ENCODE results near the gene PRICKLE1.

The PRICKLE1 gene

GRCh38 chr12:42588524-42589464 lies 752 bp downstream of the PRICKLE1 start:
- DNase-seq (ENCODE audit: low read depth in 2 of 2) = no peak

GRCh38 chr12:42587601-42588523 lies 1.7 kb downstream of the PRICKLE1 start:
- no peak for DNase-seq (ENCODE audit: low read depth in 2 of 2)

- DNase-seq (ENCODE audit: low read depth in 2 of 2) = no peak
Measured at GRCh38 chr12:42586268-42586667, 3.3 kb downstream of the PRICKLE1 start.

GRCh38 chr12:42585841-42586216 lies 3.7 kb downstream of the PRICKLE1 start:
- no peak for DNase-seq (ENCODE audit: low read depth in 2 of 2)

- DNase-seq (ENCODE audit: low read depth in 2 of 2) = no peak
Measured at GRCh38 chr12:42585154-42585840, 4.2 kb downstream of the PRICKLE1 start.

- DNase-seq (ENCODE audit: low read depth in 2 of 2) = no peak
Measured at GRCh38 chr12:42584651-42585111, 4.9 kb downstream of the PRICKLE1 start.

GRCh38 chr12:42583016-42583415 lies 6.5 kb downstream of the PRICKLE1 start:
- no peak for DNase-seq (ENCODE audit: low read depth in 2 of 2)

- no peak for DNase-seq (ENCODE audit: low read depth in 2 of 2)
Measured at GRCh38 chr12:42582498-42582897, 7.0 kb downstream of the PRICKLE1 start.

GRCh38 chr12:42582050-42582449 lies 7.5 kb downstream of the PRICKLE1 start:
- no peak for DNase-seq (ENCODE audit: low read depth in 2 of 2)

- no peak for DNase-seq (ENCODE audit: low read depth in 2 of 2)
Measured at GRCh38 chr12:42576374-42576773, 13.2 kb downstream of the PRICKLE1 start.

GRCh38 chr12:42575717-42576116 lies 13.8 kb downstream of the PRICKLE1 start:
- DNase-seq (ENCODE audit: low read depth in 2 of 2) = no peak

GRCh38 chr12:42574851-42575266 lies 14.7 kb downstream of the PRICKLE1 start:
- no peak for DNase-seq (ENCODE audit: low read depth in 2 of 2)

- no peak for DNase-seq (ENCODE audit: low read depth in 2 of 2)
Measured at GRCh38 chr12:42571327-42572009, 18.1 kb downstream of the PRICKLE1 start.

- DNase-seq (ENCODE audit: low read depth in 2 of 2) = no peak
Measured at GRCh38 chr12:42570076-42570475, 19.5 kb downstream of the PRICKLE1 start.

- no peak for DNase-seq (ENCODE audit: low read depth in 2 of 2)
Measured at GRCh38 chr12:42568952-42569915, 20.3 kb downstream of the PRICKLE1 start.

GRCh38 chr12:42565633-42566032 lies 23.9 kb downstream of the PRICKLE1 start:
- no peak for DNase-seq (ENCODE audit: low read depth in 2 of 2)

- no peak for DNase-seq (ENCODE audit: low read depth in 2 of 2)
Measured at GRCh38 chr12:42564996-42565395, 24.6 kb downstream of the PRICKLE1 start.

- DNase-seq (ENCODE audit: low read depth in 2 of 2) = no peak
Measured at GRCh38 chr12:42564556-42564955, 25.0 kb downstream of the PRICKLE1 start.

- DNase-seq (ENCODE audit: low read depth in 2 of 2) = no peak
Measured at GRCh38 chr12:42560977-42561376, 28.6 kb downstream of the PRICKLE1 start.

GRCh38 chr12:42557586-42558172 lies 31.9 kb downstream of the PRICKLE1 start:
- DNase-seq (ENCODE audit: low read depth in 2 of 2) = no peak
